Aorta (tissue), 5 donors: ENCODE data around the gene CUBN. TPM values are rescaled to one million over a fixed set of nuclear protein-coding genes. Genes with fewer than 3 reads are reported as not detected.

Experiments
- ATAC-seq: fragments of 200-7000 bp; cut with Tn5 transposase; one replicate; pipeline ENCODE4 v1.9.1; 2022; ENCODE audit warnings: moderate library complexity; ENCODE audit not compliant: low FRiP score
- DNase-seq, 2 donors: peaks; one replicate each; pipeline ENCODE4 v3.0.0-alpha.2; 2020
- H3K27ac ChIP-seq, 2 donors: one replicate each; pipeline ENCODE4 v1.5.1; 2013; ENCODE audit warnings: low read length in 2 of 2, mild to moderate bottlenecking in 2 of 2, moderate library complexity in 2 of 2, control low read depth in 1 of 2, inconsistent platforms in 1 of 2, low read depth in 1 of 2
- H3K27me3 ChIP-seq, 2 donors: one replicate each; pipeline ENCODE4 v1.6.1; 2013; ENCODE audit warnings: control low read depth in 1 of 2, low read length in 1 of 2, mild to moderate bottlenecking in 1 of 2, moderate library complexity in 1 of 2; ENCODE audit not compliant: insufficient read depth in 2 of 2, control insufficient read depth in 1 of 2
- H3K36me3 ChIP-seq, 2 donors: one replicate each; pipeline ENCODE4 v1.6.1; 2013; ENCODE audit warnings: control low read depth in 1 of 2, low read length in 1 of 2, mild to moderate bottlenecking in 1 of 2; ENCODE audit not compliant: insufficient read depth in 2 of 2, control insufficient read depth in 1 of 2
- H3K4me1 ChIP-seq, 2 donors: one replicate each; pipeline ENCODE4 v1.6.1; 2013; ENCODE audit warnings: low read length in 2 of 2, control low read depth in 1 of 2, mild to moderate bottlenecking in 1 of 2, moderate library complexity in 1 of 2; ENCODE audit not compliant: insufficient read depth in 2 of 2, control insufficient read depth in 1 of 2
- H3K4me3 ChIP-seq, 2 donors: one replicate each; pipeline ENCODE4 v1.5.1; 2013; ENCODE audit warnings: low read length in 2 of 2, control low read depth in 1 of 2, mild to moderate bottlenecking in 1 of 2
- H3K9me3 ChIP-seq: one replicate; pipeline ENCODE4 v1.6.1; 2013; ENCODE audit warnings: mild to moderate bottlenecking, low read length; ENCODE audit not compliant: control insufficient read depth
- WGBS, 2 donors: extraction: QIAGEN DNeasy Blood & Tissue Kit; methylation state at CpG; one replicate each; pipeline ENCODE4 v1.1.7; 2013; 5-methylcytosine and 5-hydroxymethylcytosine counted together
- intact Hi-C, 2 donors: fragments of 100-400 bp; cut with DNase I; formaldehyde crosslinking; loops; one replicate each; pipeline versions ENCODE4 v1.14.2 to v1.15.0; 2022
- polyA plus RNA-seq, 2 donors: library from polyadenylated mRNA; stranded (reverse); fragments of 200-250 nt; gene quantifications; one replicate each; pipeline ENCODE4 v1.2.3, GENCODE V29; 2013
- total RNA-seq, 2 donors: library from RNA; stranded (reverse); fragmentation: NEBNext Ultra II Directional; extraction: Animal tissue kit (Norgen Biotek cat#: 25700); gene quantifications; one replicate each; pipeline ENCODE4 v1.2.1, GENCODE V29; 2021
- donor health status: healthy with polysubstance abuse.
- donor health status: Bipolar disorder and iron deficiency.
- donor health status: DM: no; HTN: no; CAD: no.
- donor health status: DM: no; HTN: no; CAD: no.
- donor health status: DM: yes; HTN: yes; CAD: no.

The CUBN gene
- total and polyA plus RNA-seq, 4 donors, result 0.13 to 5.2 (median 2.6) TPM

GRCh38 chr10:16819436-16819835, 310.2 kb downstream of the CUBN start:
- ATAC-seq (no peak), DNase-seq (no peak)
- Histone ChIP-seq H3K27ac (no peak overlapping the region), H3K4me1 (peaks cover 0 to 9% of the 10 kb centered on the region in 2 donors), H3K9me3 (no peaks in the 10 kb centered on the region), H3K27me3 (no peaks in the 10 kb centered on the region), H3K4me3 (no peak overlapping the region), H3K36me3 (no peaks in the 10 kb centered on the region)
- intact Hi-C loops, result no loop called here
- WGBS, 2 donors, result 73 to 93% methylated on average over 3 of the region's 3 CpGs

- H3K27me3 ChIP-seq, result no peaks in the 10 kb centered on the region
- 87 to 93% methylated on average over 6 of the region's 6 CpGs for WGBS, 2 donors
- intact Hi-C loops, result no loop called here
- H3K4me1 ChIP-seq, result peaks cover 0 to 9% of the 10 kb centered on the region in 2 donors
- H3K4me3 ChIP-seq, result no peak overlapping the region
- ATAC-seq (no peak), DNase-seq (no peak)
- H3K9me3 ChIP-seq, result no peaks in the 10 kb centered on the region
- H3K27ac ChIP-seq, result no peak overlapping the region
- H3K36me3 ChIP-seq, result no peaks in the 10 kb centered on the region
Measured at GRCh38 chr10:16819026-16819425, 310.6 kb downstream of the CUBN start.

- peak; percentile 98 for ATAC-seq
- Histone ChIP-seq H3K27ac (peak within 1 kb of the TSS; percentile 34 to 93), H3K4me3 (peak within 1 kb of the TSS; percentile 50 to 84), H3K36me3 (no peaks in the 10 kb centered on the region), H3K9me3 (no peaks in the 10 kb centered on the region), H3K4me1 (peaks cover 0 to 9% of the 10 kb centered on the region in 2 donors), H3K27me3 (no peaks in the 10 kb centered on the region)
- intact Hi-C loops, result no loop called here
- DNase-seq, result peak; percentile 100
- 0% methylated on average over 65 of the region's 65 CpGs for WGBS, 2 donors
Measured at GRCh38 chr10:16817125-16818019, 312.2 kb downstream of the CUBN start, which contains the start of gene RSU1. Gene RSU1, minus strand, starts transcription at chr10:16817424. Its CDS starts 343 bp downstream, at chr10:16817081.

- ATAC-seq, result no peak
- Histone ChIP-seq H3K27ac (no peak overlapping the region), H3K27me3 (no peaks in the 10 kb centered on the region), H3K4me3 (peak overlapping the region; percentile 50 to 57), H3K9me3 (no peaks in the 10 kb centered on the region), H3K4me1 (peaks cover 0 to 9% of the 10 kb centered on the region in 2 donors), H3K36me3 (no peaks in the 10 kb centered on the region)
- 1 to 3% methylated on average over 12 of the region's 12 CpGs for WGBS, 2 donors
- intact Hi-C loops, result no loop called here
- DNase-seq, result no peak
Measured at GRCh38 chr10:16816830-16817124, 312.8 kb downstream of the CUBN start.

- intact Hi-C loops, result no loop called here
- no peaks in the 10 kb centered on the region for H3K27me3 ChIP-seq
- no peaks in the 10 kb centered on the region for H3K36me3 ChIP-seq
- ATAC-seq (no peak), DNase-seq (no peak)
- no peaks in the 10 kb centered on the region for H3K9me3 ChIP-seq
- H3K27ac ChIP-seq, result no peak overlapping the region
- H3K4me1 ChIP-seq, result peaks cover 0 to 9% of the 10 kb centered on the region in 2 donors
- 23% methylated on average over 4 of the region's 4 CpGs for WGBS, 2 donors
- H3K4me3 ChIP-seq, result peak overlapping the region; percentile 50 to 57
Measured at GRCh38 chr10:16816171-16816570, 313.4 kb downstream of the CUBN start.

- WGBS, 2 donors, result 96 to 97% methylated on average over 3 of the region's 3 CpGs
- Histone ChIP-seq H3K4me3 (no peak overlapping the region), H3K36me3 (peaks cover 0 to 1% of the 10 kb centered on the region in 2 donors), H3K9me3 (no peaks in the 10 kb centered on the region), H3K27me3 (no peaks in the 10 kb centered on the region), H3K4me1 (peaks cover 1 to 9% of the 10 kb centered on the region in 2 donors), H3K27ac (no peak overlapping the region)
- no peak for DNase-seq
- intact Hi-C loops, result no loop called here
- ATAC-seq, result no peak
Measured at GRCh38 chr10:16814012-16814411, 315.6 kb downstream of the CUBN start.

- no peak overlapping the region for H3K27ac ChIP-seq
- intact Hi-C loops, result no loop called here
- no peaks in the 10 kb centered on the region for H3K27me3 ChIP-seq
- WGBS, 2 donors, result 69 to 75% methylated on average over 4 of the region's 4 CpGs
- ATAC-seq (no peak), DNase-seq (no peak)
- no peaks in the 10 kb centered on the region for H3K9me3 ChIP-seq
- H3K36me3 ChIP-seq, result peaks cover 0 to 2% of the 10 kb centered on the region in 2 donors
- H3K4me1 ChIP-seq, result peaks cover 2 to 9% of the 10 kb centered on the region in 2 donors
- no peak overlapping the region for H3K4me3 ChIP-seq
Measured at GRCh38 chr10:16812676-16813075, 316.9 kb downstream of the CUBN start.

- no peaks in the 10 kb centered on the region for H3K27me3 ChIP-seq
- no peak for DNase-seq
- ATAC-seq, result no peak
- WGBS, 2 donors, result 73% methylated on average over 6 of the region's 6 CpGs
- H3K4me1 ChIP-seq, result peaks cover 2 to 9% of the 10 kb centered on the region in 2 donors
- H3K4me3 ChIP-seq, result no peak overlapping the region
- H3K36me3 ChIP-seq, result peaks cover 0 to 2% of the 10 kb centered on the region in 2 donors
- intact Hi-C loops, result no loop called here
- no peaks in the 10 kb centered on the region for H3K9me3 ChIP-seq
- no peak overlapping the region for H3K27ac ChIP-seq
Measured at GRCh38 chr10:16811765-16812164, 317.8 kb downstream of the CUBN start.

- peaks cover 2 to 9% of the 10 kb centered on the region in 2 donors for H3K4me1 ChIP-seq
- no peaks in the 10 kb centered on the region for H3K27me3 ChIP-seq
- intact Hi-C loops, result no loop called here
- no peaks in the 10 kb centered on the region for H3K9me3 ChIP-seq
- DNase-seq (no peak), ATAC-seq (no peak)
- H3K4me3 ChIP-seq, result no peak overlapping the region
- WGBS, 2 donors, result 62 to 68% methylated on average over 3 of the region's 3 CpGs
- H3K36me3 ChIP-seq, result peaks cover 0 to 2% of the 10 kb centered on the region in 2 donors
- no peak overlapping the region for H3K27ac ChIP-seq
Measured at GRCh38 chr10:16811292-16811691, 318.3 kb downstream of the CUBN start.
